HepG2 (cell line): ENCODE results near the gene FOXL3. TPM values are rescaled to one million over a fixed set of nuclear protein-coding genes. Genes with fewer than 3 reads are reported as not detected.

Experiments
- ATAC-seq: fragments of 200-7000 bp; cut with Tn5 transposase; 3 replicates; pipeline ENCODE4 v1.9.1; 2020; ENCODE audit warnings: mild to moderate bottlenecking, moderate library complexity
- BruUV-seq: library from RNA; stranded (reverse); fragments of 400-500 nt; replicated peaks from 2 replicates; lab custom pipeline; 2021; lab: Mats Ljungman, UMichigan
- CTCF ChIA-PET: fragments of 300-600 bp; formaldehyde crosslinking; extraction: SDS; loops from one replicate; lab custom pipeline; 2021; ENCODE audit warnings: low total read pairs, inconsistent platforms, low intra/inter-chr PET ratio; lab: Yijun Ruan, JAX
- POLR2A ChIA-PET: fragments of 350-600 bp; sonication (Branson Sonifier 250); formaldehyde crosslinking; loops from one replicate; lab custom pipeline; 2020; ENCODE audit warnings: antibody characterized with exemption, inconsistent platforms; lab: Yijun Ruan, JAX
- DNase-seq: peaks from one replicate; pipeline ENCODE4 v3.0.0-alpha.2; 2015; ENCODE audit warnings: low spot score
- FAIRE-seq: peaks from 3 replicates; lab custom pipeline; 2011; peaks lifted over from hg19 to GRCh38; lab: Jason Lieb, UNC
- H2AFZ ChIP-seq: one replicate; pipeline ENCODE4 v1.6.1; 2011; ENCODE audit warnings: low read length, inconsistent platforms
- H3K27ac ChIP-seq: fragments of 300-600 bp; 3 replicates; pipeline ENCODE4 v1.8.0; 2011; ENCODE audit warnings: mixed run types, mild to moderate bottlenecking, mixed read lengths, low read length, inconsistent platforms; ENCODE audit not compliant: insufficient read depth; ENCODE audit errors: extremely low read length
- H3K27me3 ChIP-seq, 2 experiments: fragments of 200-600 bp in 1 of 2; 2 replicates in 1 of 2; 3 replicates in 1 of 2; pipeline versions ENCODE4 v1.6.0 to v1.8.0; 2011; ENCODE audit warnings: low read length in 2 of 2, mild to moderate bottlenecking in 2 of 2, moderate library complexity in 2 of 2, inconsistent platforms in 1 of 2; ENCODE audit not compliant: insufficient read depth in 2 of 2, control insufficient read depth in 1 of 2
- H3K36me3 ChIP-seq, 2 experiments: fragments of 200-600 bp in 1 of 2; replicated peaks in 1 of 2; 2 replicates in 1 of 2; 3 replicates in 1 of 2; pipeline versions ENCODE4 v1.5.1 to v1.8.0; 2011; ENCODE audit warnings: low read length in 2 of 2, inconsistent platforms in 1 of 2; ENCODE audit not compliant: insufficient read depth in 2 of 2, control insufficient read depth in 1 of 2
- H3K4me1 ChIP-seq: 2 replicates; pipeline ENCODE4 v1.5.1; 2012; ENCODE audit warnings: low read length, inconsistent platforms; ENCODE audit not compliant: insufficient read depth
- H3K4me2 ChIP-seq: 2 replicates; pipeline ENCODE4 v1.6.0; 2011; ENCODE audit warnings: low read depth, low read length, inconsistent platforms
- H3K4me3 ChIP-seq, 3 experiments: fragments of 200-600 bp in 1 of 3; sonication (generic), shearing (Covaris generic) in 1 of 3; replicated peaks in 1 of 3; 2 replicates each; pipeline ENCODE4 v1.5.1; 2011 to 2016; ENCODE audit warnings: low read length in 3 of 3, inconsistent platforms in 2 of 3, low read depth in 2 of 3, mild to moderate bottlenecking in 2 of 3, control low read depth in 1 of 3, mixed read lengths in 1 of 3; ENCODE audit not compliant: insufficient read depth in 1 of 3
- H3K79me2 ChIP-seq: one replicate; pipeline ENCODE4 v1.6.1; 2011; ENCODE audit warnings: low read length, inconsistent platforms; ENCODE audit not compliant: insufficient read depth
- H3K9ac ChIP-seq: 2 replicates; pipeline ENCODE4 v1.6.0; 2011; ENCODE audit warnings: mild to moderate bottlenecking, low read depth, low read length, inconsistent platforms; ENCODE audit not compliant: insufficient read depth
- H3K9me3 ChIP-seq: 2 replicates; pipeline ENCODE4 v1.5.1; 2012; ENCODE audit warnings: mild to moderate bottlenecking, low read length
- H4K20me1 ChIP-seq: 2 replicates; pipeline ENCODE4 v1.6.0; 2011; ENCODE audit warnings: inconsistent platforms, mild to moderate bottlenecking, low read length, moderate library complexity; ENCODE audit not compliant: insufficient read depth
- CREBL2 ChIP-seq: sonication (generic); formaldehyde crosslinking; IDR thresholded peaks from 2 replicates; pipeline ENCODE4 v1.8.1; 2023; ENCODE audit warnings: missing genetic modification reagents, mild to moderate bottlenecking, borderline replicate concordance
- FOXA1 ChIP-seq, 2 experiments: fragments of 450-650 bp in 1 of 2; sonication (generic) in 1 of 2; formaldehyde crosslinking in 1 of 2; IDR thresholded peaks; 2 replicates each; pipeline versions ENCODE4 v1.4.0 to v1.6.1; 2016 to 2020; ENCODE audit warnings: missing genetic modification reagents in 1 of 2
- MATR3 ChIP-seq: sonication (generic); formaldehyde crosslinking; IDR thresholded peaks from 2 replicates; pipeline ENCODE4 v1.4.0; 2020; ENCODE audit warnings: missing genetic modification reagents
- MAX ChIP-seq: IDR thresholded peaks from 2 replicates; pipeline ENCODE4 v1.6.1; 2012; ENCODE audit warnings: inconsistent platforms
- MNT ChIP-seq: fragments of 450-650 bp; IDR thresholded peaks from 2 replicates; pipeline ENCODE4 v1.6.1; 2016
- NFIB ChIP-seq: sonication (generic); formaldehyde crosslinking; IDR thresholded peaks from 2 replicates; pipeline ENCODE4 v1.9.0; 2021; ENCODE audit warnings: missing genetic modification reagents, mild to moderate bottlenecking, borderline replicate concordance
- POGZ ChIP-seq: sonication (generic); formaldehyde crosslinking; IDR thresholded peaks from 2 replicates; pipeline ENCODE4 v1.4.0; 2020; ENCODE audit warnings: mild to moderate bottlenecking, missing genetic modification reagents
- RARA ChIP-seq: IDR thresholded peaks from 2 replicates; pipeline ENCODE4 v1.6.1; 2016; ENCODE audit warnings: missing genetic modification reagents, missing compliant biosample characterization
- TBL1XR1 ChIP-seq: fragments of 150-350 bp; IDR thresholded peaks from 2 replicates; pipeline ENCODE4 v1.6.1; 2014; ENCODE audit warnings: borderline replicate concordance, low read length; ENCODE audit not compliant: partially characterized antibody
- TRIM24 ChIP-seq: sonication (generic); formaldehyde crosslinking; IDR thresholded peaks from 2 replicates; pipeline ENCODE4 v1.8.0; 2022; ENCODE audit warnings: mild to moderate bottlenecking, missing genetic modification reagents
- ZNF878 ChIP-seq: sonication (generic); formaldehyde crosslinking; IDR thresholded peaks from 2 replicates; pipeline ENCODE4 v1.8.1; 2023; ENCODE audit warnings: mild to moderate bottlenecking, missing genetic modification reagents, moderate library complexity
- WGBS: methylation state at CpG from one replicate; pipeline ENCODE4 v1.1.6; 2017; ENCODE audit warnings: low lambda C conversion rate; 5-methylcytosine and 5-hydroxymethylcytosine counted together
- in situ Hi-C: cut with HindIII; loops from 2 replicates; pipeline ENCODE4 v1.10.0; 2017; ENCODE audit warnings: low pct_unique_long_range_greater_than_20kb; ENCODE audit not compliant: extremely low pct_ligation_motif_present
- intact Hi-C: fragments of 100-400 bp; cut with micrococcal nuclease; formaldehyde crosslinking; loops from one replicate; pipeline ENCODE4 v1.10.0; 2022; ENCODE audit not compliant: unreplicated experiment
- polyA plus RNA-seq, 8 experiments: library from polyadenylated mRNA; depleted of rRNA in 3 of 8; stranded (reverse) in 7 of 8; unstranded in 1 of 8; fragments of >200 nt; fragmentation: Illumina TruSeq in 4 of 8; extraction: Trizol in 4 of 8; gene quantifications; 2 replicates each; pipeline versions ENCODE4 v1.2.1 to v1.2.3, GENCODE V29; 2011 to 2016; ENCODE audit warnings: low read depth in 4 of 8, missing spikeins in 1 of 8, mixed read lengths in 1 of 8; ENCODE audit not compliant: insufficient read depth in 1 of 8
- total RNA-seq, 5 experiments: library from RNA; depleted of rRNA; stranded (reverse); fragments of >200 nt; fragmentation: Illumina TruSeq; extraction: Trizol; gene quantifications; 2 replicates each; pipeline ENCODE4 v1.2.3, GENCODE V29; 2016; ENCODE audit warnings: low read depth in 1 of 5
- TF ChIP-seq, protein P1 (sequence below): fragments of 450-650 bp; IDR thresholded peaks from 2 replicates; pipeline ENCODE4 v1.6.1; 2017

FOXL3 gene
- total and polyA plus RNA-seq, 2 of the 13 experiments (the other 11 are each of a cell fraction or from before 2014, with no cell fraction given): not detected

DNA sequence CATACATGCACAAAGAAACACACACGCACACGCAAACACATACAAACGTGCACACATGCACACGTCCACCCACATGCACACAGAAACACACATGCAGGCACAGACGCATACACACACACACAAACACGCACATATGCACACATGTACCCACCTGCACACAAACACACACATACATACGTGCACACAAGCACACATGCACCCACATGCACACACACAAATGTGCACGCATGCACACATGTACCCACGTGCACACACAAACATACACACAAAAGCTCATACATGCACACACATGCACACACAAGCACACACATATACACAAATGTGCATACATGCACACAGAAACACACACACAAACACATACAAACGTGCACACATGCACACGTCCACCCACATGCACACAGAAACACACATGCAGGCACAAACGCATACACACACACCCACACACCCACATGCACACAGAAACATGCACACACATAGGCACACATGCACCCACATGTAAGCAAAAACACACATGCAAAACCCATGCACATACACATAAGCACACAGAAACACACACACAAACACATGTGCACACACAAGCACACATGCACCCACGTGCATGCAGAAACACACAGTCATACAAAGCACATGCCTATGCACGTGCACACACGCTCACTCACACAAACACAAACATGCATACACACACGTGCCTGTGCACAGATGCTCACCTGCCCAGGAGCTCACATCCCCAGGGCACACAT, 44.8 kb downstream of the FOXL3 start:
- Histone ChIP-seq H3K27ac (no peak overlapping the region), H3K79me2 (no peaks in the 10 kb centered on the region), H4K20me1 (no peaks in the 10 kb centered on the region), H3K4me1 (peaks cover 37% of the 10 kb centered on the region), H3K27me3 (peaks cover 0 to 27% of the 10 kb centered on the region in 2 experiments), H3K4me3 (no peak overlapping the region), H3K9ac (no peak overlapping the region), H2AFZ (no peak overlapping the region), H3K9me3 (no peaks in the 10 kb centered on the region), H3K4me2 (no peak overlapping the region), H3K36me3 (no peaks in the 10 kb centered on the region)
- in situ Hi-C loops (loop anchor here (5.0 kb wide), 1 partner anchor 88 kb away; no protein-coding TSS in a partner anchor), intact Hi-C loops (loop anchor here (5.0 kb wide), 3 partner anchors 38 to 398 kb away; partner anchors contain the start of gene PDGFA)
- DNase-seq: no peak
- WGBS: 84% methylated on average over 16 of the region's 16 CpGs
- POLR2A ChIA-PET: no interaction called here
- TF ChIP-seq ZNF878 (CRISPR knock-in tag) (no peak), MATR3 (CRISPR knock-in tag) (no peak), NFIB (CRISPR knock-in tag) (0 out of 2 replicates have a peak, but pooled peaks have one; percentile 31), RARA (no peak), TRIM24 (CRISPR knock-in tag) (0 out of 2 replicates have a peak, but pooled peaks have one; percentile 24), MAX (0 out of 2 replicates have a peak, but pooled peaks have one; percentile 1), MNT (peak; percentile 99), FOXA1 (IDR thresholded peaks at IDR 0.05) (peak; percentile 16; the same call in 1 of the 2 replicates), FOXA1 (CRISPR knock-in tag; IDR thresholded peaks at IDR 0.05) (no peak), CREBL2 (CRISPR knock-in tag) (no peak), TBL1XR1 (no peak), POGZ (no peak)
- TF ChIP-seq, protein P1, sequence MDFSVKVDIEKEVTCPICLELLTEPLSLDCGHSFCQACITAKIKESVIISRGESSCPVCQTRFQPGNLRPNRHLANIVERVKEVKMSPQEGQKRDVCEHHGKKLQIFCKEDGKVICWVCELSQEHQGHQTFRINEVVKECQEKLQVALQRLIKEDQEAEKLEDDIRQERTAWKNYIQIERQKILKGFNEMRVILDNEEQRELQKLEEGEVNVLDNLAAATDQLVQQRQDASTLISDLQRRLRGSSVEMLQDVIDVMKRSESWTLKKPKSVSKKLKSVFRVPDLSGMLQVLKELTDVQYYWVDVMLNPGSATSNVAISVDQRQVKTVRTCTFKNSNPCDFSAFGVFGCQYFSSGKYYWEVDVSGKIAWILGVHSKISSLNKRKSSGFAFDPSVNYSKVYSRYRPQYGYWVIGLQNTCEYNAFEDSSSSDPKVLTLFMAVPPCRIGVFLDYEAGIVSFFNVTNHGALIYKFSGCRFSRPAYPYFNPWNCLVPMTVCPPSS: 0 out of 2 replicates have a peak, but pooled peaks have one; percentile 15
- BruUV-seq: no TSS peak
- ATAC-seq: no peak
- CTCF ChIA-PET: no interaction called here
- peak; percentile 56 for FAIRE-seq
